ENCODE data around the gene ZCCHC4.

Gene ZCCHC4

DNA sequence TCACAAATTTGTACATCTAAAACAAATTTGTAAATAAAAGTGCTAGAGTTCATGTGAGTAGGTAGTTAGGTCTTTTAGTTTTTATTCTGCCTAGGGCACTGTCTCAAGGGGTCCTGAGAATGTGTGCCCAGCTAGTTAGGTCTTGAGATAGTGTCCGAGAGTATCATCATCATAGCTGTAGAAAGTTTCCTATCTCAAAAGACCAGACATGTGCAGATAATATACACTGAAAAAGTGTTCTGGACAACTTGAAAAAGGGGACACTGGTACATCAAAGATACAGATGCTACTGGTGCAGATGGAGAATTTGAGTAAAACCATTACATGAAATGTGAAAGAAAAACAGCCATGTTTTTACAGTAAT is 1.8 kb upstream of the ZCCHC4 start:
- TF ChIP-seq, protein P1, sequence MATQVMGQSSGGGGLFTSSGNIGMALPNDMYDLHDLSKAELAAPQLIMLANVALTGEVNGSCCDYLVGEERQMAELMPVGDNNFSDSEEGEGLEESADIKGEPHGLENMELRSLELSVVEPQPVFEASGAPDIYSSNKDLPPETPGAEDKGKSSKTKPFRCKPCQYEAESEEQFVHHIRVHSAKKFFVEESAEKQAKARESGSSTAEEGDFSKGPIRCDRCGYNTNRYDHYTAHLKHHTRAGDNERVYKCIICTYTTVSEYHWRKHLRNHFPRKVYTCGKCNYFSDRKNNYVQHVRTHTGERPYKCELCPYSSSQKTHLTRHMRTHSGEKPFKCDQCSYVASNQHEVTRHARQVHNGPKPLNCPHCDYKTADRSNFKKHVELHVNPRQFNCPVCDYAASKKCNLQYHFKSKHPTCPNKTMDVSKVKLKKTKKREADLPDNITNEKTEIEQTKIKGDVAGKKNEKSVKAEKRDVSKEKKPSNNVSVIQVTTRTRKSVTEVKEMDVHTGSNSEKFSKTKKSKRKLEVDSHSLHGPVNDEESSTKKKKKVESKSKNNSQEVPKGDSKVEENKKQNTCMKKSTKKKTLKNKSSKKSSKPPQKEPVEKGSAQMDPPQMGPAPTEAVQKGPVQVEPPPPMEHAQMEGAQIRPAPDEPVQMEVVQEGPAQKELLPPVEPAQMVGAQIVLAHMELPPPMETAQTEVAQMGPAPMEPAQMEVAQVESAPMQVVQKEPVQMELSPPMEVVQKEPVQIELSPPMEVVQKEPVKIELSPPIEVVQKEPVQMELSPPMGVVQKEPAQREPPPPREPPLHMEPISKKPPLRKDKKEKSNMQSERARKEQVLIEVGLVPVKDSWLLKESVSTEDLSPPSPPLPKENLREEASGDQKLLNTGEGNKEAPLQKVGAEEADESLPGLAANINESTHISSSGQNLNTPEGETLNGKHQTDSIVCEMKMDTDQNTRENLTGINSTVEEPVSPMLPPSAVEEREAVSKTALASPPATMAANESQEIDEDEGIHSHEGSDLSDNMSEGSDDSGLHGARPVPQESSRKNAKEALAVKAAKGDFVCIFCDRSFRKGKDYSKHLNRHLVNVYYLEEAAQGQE (IDR thresholded peaks at IDR 0.05; ENCODE audit: low read depth) = no peak
- TF ChIP-seq FOXM1 (IDR thresholded peaks at IDR 0.05; ENCODE audit: borderline replicate concordance, low read depth) (no peak), RAD21 (IDR thresholded peaks at IDR 0.05; ENCODE audit: low read depth) (no peak), CREB1 (IDR thresholded peaks at IDR 0.05; ENCODE audit: low read depth) (no peak), TAF1 (IDR thresholded peaks at IDR 0.05; ENCODE audit: low read depth) (no peak), USF1 (IDR thresholded peaks at IDR 0.05) (no peak), ZBTB7A (IDR thresholded peaks at IDR 0.05; ENCODE audit: low read depth) (no peak), EGR1 (IDR thresholded peaks at IDR 0.05) (no peak), YY1 (IDR thresholded peaks at IDR 0.05; ENCODE audit: low read depth) (no peak), TCF12 (IDR thresholded peaks at IDR 0.05; ENCODE audit: low read depth) (no peak), NFIC (IDR thresholded peaks at IDR 0.05) (no peak)
- TF ChIP-seq, protein P2, sequence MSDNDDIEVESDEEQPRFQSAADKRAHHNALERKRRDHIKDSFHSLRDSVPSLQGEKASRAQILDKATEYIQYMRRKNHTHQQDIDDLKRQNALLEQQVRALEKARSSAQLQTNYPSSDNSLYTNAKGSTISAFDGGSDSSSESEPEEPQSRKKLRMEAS (IDR thresholded peaks at IDR 0.05) = no peak

GRCh38 chr4:25313201-25313895 is 774 bp downstream of the ZCCHC4 start:
- TF ChIP-seq USF1 (IDR thresholded peaks at IDR 0.05) = no peak

- TF ChIP-seq, protein P2 (IDR thresholded peaks at IDR 0.05) = no peak
Measured at GRCh38 chr4:25320336-25320735, 7.8 kb downstream of the ZCCHC4 start.

- TF ChIP-seq RAD21 (IDR thresholded peaks at IDR 0.05; ENCODE audit: low read depth) (no peak), EGR1 (IDR thresholded peaks at IDR 0.05) (no peak), ZBTB7A (IDR thresholded peaks at IDR 0.05; ENCODE audit: low read depth) (no peak), FOXM1 (IDR thresholded peaks at IDR 0.05; ENCODE audit: borderline replicate concordance, low read depth) (no peak), TAF1 (IDR thresholded peaks at IDR 0.05; ENCODE audit: low read depth) (no peak), CEBPB (IDR thresholded peaks at IDR 0.05) (no peak), NFIC (IDR thresholded peaks at IDR 0.05) (no peak), TCF12 (IDR thresholded peaks at IDR 0.05; ENCODE audit: low read depth) (no peak), YY1 (IDR thresholded peaks at IDR 0.05; ENCODE audit: low read depth) (no peak), CREB1 (IDR thresholded peaks at IDR 0.05; ENCODE audit: low read depth) (no peak)
- TF ChIP-seq, protein P1 (IDR thresholded peaks at IDR 0.05; ENCODE audit: low read depth) = no peak
Measured at GRCh38 chr4:25320773-25321172, 8.2 kb downstream of the ZCCHC4 start.

- TF ChIP-seq ZBTB7A (IDR thresholded peaks at IDR 0.05; ENCODE audit: low read depth) (no peak), FOXM1 (IDR thresholded peaks at IDR 0.05; ENCODE audit: borderline replicate concordance, low read depth) (no peak), EP300 (IDR thresholded peaks at IDR 0.05; ENCODE audit: borderline replicate concordance) (no peak), YY1 (IDR thresholded peaks at IDR 0.05; ENCODE audit: low read depth) (no peak), RAD21 (IDR thresholded peaks at IDR 0.05; ENCODE audit: low read depth) (no peak), NFIC (IDR thresholded peaks at IDR 0.05) (no peak), CREB1 (IDR thresholded peaks at IDR 0.05; ENCODE audit: low read depth) (no peak), TAF1 (IDR thresholded peaks at IDR 0.05; ENCODE audit: low read depth) (no peak), TEAD4 (IDR thresholded peaks at IDR 0.05) (no peak), TCF12 (IDR thresholded peaks at IDR 0.05; ENCODE audit: low read depth) (no peak), CEBPB (IDR thresholded peaks at IDR 0.05) (no peak), EGR1 (IDR thresholded peaks at IDR 0.05) (no peak), USF1 (IDR thresholded peaks at IDR 0.05) (no peak)
- TF ChIP-seq, protein P1 (IDR thresholded peaks at IDR 0.05; ENCODE audit: low read depth) = no peak
- TF ChIP-seq, protein P2 (IDR thresholded peaks at IDR 0.05) = no peak
Measured at GRCh38 chr4:25321703-25322102, 9.1 kb downstream of the ZCCHC4 start.
